ENCODE measurements around the gene DMXL1.

The DMXL1 gene

DNA sequence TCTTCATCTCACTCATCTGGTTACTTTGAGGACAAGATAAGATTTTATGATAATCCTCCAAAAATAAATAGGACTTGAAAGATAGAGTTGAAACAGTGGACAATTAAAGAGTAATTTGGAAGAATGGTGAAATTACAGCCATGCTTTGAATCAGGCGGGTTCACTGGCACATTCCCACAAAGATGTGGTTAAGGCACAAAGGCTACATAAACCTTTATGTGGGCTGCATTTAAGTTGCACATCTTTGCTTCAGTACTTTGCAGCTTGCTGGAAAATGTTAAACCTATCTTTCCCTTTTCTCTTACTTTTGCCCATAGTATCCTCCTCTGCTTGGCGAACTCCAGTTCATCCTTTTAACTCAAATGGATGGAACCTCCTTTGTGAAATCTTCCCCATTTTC lies 192.8 kb downstream of the DMXL1 start:
- DNase-seq (ENCODE audit: extremely low read depth, low read depth): no peak

DNA sequence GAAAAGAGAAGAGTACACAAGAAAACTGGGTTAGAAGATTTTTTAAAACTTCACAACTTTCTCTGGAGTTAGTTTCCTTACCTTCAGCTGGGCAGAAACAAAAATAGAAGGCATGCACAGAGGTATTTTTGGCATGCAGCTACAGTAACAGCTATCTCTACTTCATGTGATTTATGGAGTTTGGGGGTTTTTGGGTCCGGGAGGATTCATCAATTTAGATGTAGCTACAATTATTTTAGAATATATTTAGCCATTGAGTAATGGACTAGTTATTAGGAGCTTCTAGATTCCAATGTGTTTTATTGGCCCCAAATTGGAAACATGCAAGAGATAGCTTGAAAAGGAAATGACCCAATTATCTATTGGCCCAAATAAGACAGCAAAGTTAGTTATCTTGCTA lies 193.3 kb downstream of the DMXL1 start:
- TF ChIP-seq, protein P1, sequence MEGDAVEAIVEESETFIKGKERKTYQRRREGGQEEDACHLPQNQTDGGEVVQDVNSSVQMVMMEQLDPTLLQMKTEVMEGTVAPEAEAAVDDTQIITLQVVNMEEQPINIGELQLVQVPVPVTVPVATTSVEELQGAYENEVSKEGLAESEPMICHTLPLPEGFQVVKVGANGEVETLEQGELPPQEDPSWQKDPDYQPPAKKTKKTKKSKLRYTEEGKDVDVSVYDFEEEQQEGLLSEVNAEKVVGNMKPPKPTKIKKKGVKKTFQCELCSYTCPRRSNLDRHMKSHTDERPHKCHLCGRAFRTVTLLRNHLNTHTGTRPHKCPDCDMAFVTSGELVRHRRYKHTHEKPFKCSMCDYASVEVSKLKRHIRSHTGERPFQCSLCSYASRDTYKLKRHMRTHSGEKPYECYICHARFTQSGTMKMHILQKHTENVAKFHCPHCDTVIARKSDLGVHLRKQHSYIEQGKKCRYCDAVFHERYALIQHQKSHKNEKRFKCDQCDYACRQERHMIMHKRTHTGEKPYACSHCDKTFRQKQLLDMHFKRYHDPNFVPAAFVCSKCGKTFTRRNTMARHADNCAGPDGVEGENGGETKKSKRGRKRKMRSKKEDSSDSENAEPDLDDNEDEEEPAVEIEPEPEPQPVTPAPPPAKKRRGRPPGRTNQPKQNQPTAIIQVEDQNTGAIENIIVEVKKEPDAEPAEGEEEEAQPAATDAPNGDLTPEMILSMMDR (IDR thresholded peaks at IDR 0.05; ENCODE audit: low read depth, low read length): no peak

More for the DNA sequence above, 192.8 kb downstream of the DMXL1 start:
- TF ChIP-seq, protein P1 (IDR thresholded peaks at IDR 0.05; ENCODE audit: low read depth, low read length): no peak

DNA sequence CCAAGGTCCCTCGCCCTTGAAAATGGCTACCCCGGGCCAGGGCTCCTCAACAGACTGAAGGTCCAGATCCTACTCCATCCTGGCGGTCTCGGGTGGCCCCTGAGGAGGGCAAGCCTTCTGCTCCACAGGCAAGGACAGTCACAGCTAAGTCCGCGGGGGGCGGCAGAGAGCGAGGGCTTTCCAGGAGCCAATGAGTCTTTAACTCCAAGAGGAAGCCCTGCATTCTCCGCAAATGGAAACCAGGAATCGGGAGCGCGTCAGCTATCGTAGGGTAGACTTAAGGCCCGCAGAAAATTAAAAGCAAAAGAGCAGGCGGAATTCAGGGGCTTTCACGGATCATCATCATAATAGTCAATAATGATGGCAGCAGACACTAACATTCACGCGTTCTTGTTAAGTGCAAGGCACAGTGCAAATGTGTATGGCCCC lies 197.1 kb downstream of the DMXL1 start:
- peak; percentile 88 for DNase-seq (ENCODE audit: extremely low read depth, low read depth)
- TF ChIP-seq, protein P1 (IDR thresholded peaks at IDR 0.05; ENCODE audit: low read depth, low read length): peak; percentile 79

More for the DNA sequence above, 193.3 kb downstream of the DMXL1 start:
- no peak for DNase-seq (ENCODE audit: extremely low read depth, low read depth)

DNA sequence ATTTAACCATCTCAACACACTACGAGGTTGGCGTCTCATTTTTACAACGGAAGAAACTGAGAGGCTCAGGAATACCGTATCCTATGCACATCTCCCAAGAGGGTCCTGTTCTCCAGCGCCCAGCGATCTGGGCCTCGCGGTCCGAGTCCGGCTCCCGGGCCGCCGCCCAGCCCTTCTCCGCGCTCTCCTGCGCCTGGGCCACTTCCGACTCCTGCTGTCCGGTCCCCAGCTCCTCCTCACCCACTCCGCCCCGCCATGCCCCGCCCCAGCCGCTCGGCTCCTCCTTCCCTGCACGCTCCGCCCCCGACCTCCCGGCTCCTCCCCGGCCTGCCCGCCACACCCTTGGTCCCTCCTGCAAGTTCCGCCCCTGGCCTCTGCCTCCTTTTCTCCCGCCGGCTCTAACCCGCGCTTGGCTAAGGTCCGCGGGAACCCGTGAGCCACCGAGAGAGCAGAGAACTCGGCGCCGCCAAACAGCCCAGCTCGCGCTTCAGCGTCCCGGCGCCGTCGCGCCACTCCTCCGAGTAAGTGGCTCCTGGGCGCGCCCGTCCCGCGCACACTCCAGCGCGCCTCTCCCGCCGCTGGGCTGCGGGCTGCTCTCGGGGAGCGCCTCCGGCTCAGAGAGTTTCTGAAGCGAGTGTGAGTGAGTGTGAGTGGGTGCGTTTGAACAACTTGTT lies 197.6 kb downstream of the DMXL1 start:
- TF ChIP-seq, protein P1 (IDR thresholded peaks at IDR 0.05; ENCODE audit: low read depth, low read length): peak; percentile 2
- DNase-seq (ENCODE audit: extremely low read depth, low read depth): peak; percentile 85

DNA sequence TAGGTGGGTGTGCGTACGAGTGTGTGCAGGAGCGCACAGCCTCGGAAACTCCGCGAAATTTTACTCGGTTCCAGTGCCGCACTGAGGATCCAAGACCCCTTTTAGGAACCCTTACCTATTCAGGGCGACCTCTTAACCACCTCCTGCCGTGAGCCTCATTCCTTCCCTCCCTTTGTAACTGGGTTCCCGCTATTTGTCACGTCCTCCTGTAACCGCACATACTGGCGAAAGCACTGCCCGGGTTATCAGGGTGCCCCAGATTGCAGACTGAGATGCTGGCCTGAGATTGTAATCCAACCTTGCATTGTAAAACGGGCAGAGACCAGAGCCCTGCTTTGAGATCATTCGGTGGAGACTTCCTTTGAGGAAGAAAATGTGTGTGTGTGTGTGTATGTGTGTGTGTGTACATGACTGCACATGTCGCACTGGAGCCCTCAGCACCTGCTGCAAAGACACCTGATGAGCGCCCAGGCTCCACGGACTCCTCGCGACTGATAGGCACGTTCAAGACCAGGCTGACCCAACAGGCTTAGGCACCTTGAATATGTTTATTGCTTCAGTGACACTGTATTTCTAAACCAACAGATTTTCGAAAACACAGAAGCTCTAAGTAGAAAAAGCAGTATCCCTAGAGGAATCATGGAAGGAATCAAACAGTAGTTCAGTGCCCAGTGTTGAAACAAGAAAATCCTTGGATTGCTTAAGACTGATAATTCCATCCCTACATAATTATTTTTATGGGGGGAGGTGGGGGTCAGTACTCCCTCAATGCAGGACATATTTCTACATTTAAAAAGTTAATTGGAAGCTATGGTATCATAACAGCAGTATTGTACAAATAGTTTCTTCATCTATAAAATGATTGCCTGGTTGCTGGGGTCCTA lies 198.4 kb downstream of the DMXL1 start:
- DNase-seq (ENCODE audit: extremely low read depth, low read depth): no peak
- TF ChIP-seq, protein P1 (IDR thresholded peaks at IDR 0.05; ENCODE audit: low read depth, low read length): no peak; the same call in 1 of the 2 replicates

DNA sequence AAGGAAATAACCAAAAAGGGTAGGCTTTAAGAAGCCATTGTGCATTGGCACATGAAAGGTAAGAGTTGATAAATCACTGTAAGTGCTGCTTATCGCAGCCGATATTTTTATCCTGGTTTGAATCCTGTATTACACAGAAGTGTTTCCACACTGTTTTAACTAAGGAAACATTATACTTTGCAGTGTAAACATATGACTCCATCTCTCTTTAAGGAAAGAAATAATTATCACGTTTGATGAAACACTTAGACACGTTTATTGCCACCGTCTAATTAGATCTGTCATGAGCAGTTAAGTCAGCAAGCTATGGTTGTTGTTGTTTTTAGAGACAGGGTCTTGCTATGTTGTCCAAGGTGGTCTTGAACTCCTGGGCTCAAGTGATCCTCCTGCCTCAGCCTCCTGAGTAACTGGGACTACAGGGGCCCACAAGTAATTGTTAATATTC lies 199.3 kb downstream of the DMXL1 start:
- no peak for DNase-seq (ENCODE audit: extremely low read depth, low read depth)
- TF ChIP-seq, protein P1 (IDR thresholded peaks at IDR 0.05; ENCODE audit: low read depth, low read length): no peak

Measured in AG09319 (cell line).